ENCODE data around the gene PTMA.

- TF ChIP-seq CTCF (IDR thresholded peaks at IDR 0.05) = no peak
- TF ChIP-seq POLR2A (IDR thresholded peaks at IDR 0.05) = no peak
Measured at GRCh38 chr2:231704017-231704416, 4.3 kb upstream of the PTMA start.

All from lower leg skin (tissue), 3 donors.